ENCODE results near the gene FBLN5. TPM values are rescaled to one million over a fixed set of nuclear protein-coding genes. Genes with fewer than 3 reads are reported as not detected.

FBLN5 gene
- polyA plus RNA-seq, 3 donors: 0.16 TPM; not detected in 2

GRCh38 chr14:91857614-91858013 is 89.9 kb downstream of the FBLN5 start:
- H4K20me1 ChIP-seq (ENCODE audit: insufficient read depth, low read length): no peaks in the 10 kb centered on the region
- no peak overlapping the region for H2AFZ ChIP-seq (ENCODE audit: insufficient read depth, low read depth, low read length, poor library complexity, severe bottlenecking)
- intact Hi-C loops (cut with micrococcal nuclease): no loop called here
- Mint-ChIP-seq H3K36me3 (no peaks in the 10 kb centered on the region), H3K27me3 (ENCODE audit: low read depth in 3 of 3) (peaks cover 0 to 3% (median 2%) of the 10 kb centered on the region in 3 donors), H3K4me3 (no peak overlapping the region), H3K9me3 (no peaks in the 10 kb centered on the region), H3K27ac (no peak overlapping the region), H3K4me1 (peaks cover 23% of the 10 kb centered on the region)
- no peak overlapping the region for H3K4me3 ChIP-seq (replicated peaks in 1 of 3; ENCODE audit: low read depth in 2 of 3, low read length in 3 of 3)
- no peaks in the 10 kb centered on the region for H3K27me3 ChIP-seq (ENCODE audit: control insufficient read depth in 2 of 2, insufficient read depth in 2 of 2, low read length in 2 of 2)
- no peak overlapping the region for H3K9ac ChIP-seq (ENCODE audit: insufficient read depth, low read length, poor library complexity, severe bottlenecking)
- H3K4me1 ChIP-seq (ENCODE audit: control insufficient read depth in 1 of 2, insufficient read depth in 2 of 2, low read length in 2 of 2): no peaks in the 10 kb centered on the region
- no peaks in the 10 kb centered on the region for H3K79me2 ChIP-seq (ENCODE audit: insufficient read depth, low read length)
- DNase-seq: no peak
- H3K4me2 ChIP-seq (replicated peaks; ENCODE audit: extremely low read depth, low read length, poor library complexity, severe bottlenecking): no peak overlapping the region
- H3K27ac ChIP-seq (ENCODE audit: low read depth in 1 of 2, low read length in 2 of 2): no peak overlapping the region
- no peaks in the 10 kb centered on the region for H3K9me3 ChIP-seq (replicated peaks in 1 of 2; ENCODE audit: control insufficient read depth in 1 of 2, insufficient read depth in 1 of 2, low read length in 2 of 2)
- WGBS (ENCODE audit: insufficient coverage): 92% methylated on average over 2 of the region's 2 CpGs
- no peak for TF ChIP-seq CTCF (IDR thresholded peaks at IDR 0.05)
- H3K36me3 ChIP-seq (replicated peaks in 1 of 2; ENCODE audit: control insufficient read depth in 1 of 2, insufficient read depth in 2 of 2, low read length in 2 of 2): no peaks in the 10 kb centered on the region

- WGBS (ENCODE audit: insufficient coverage): no CpG with 5 or more reads among the region's 2 CpGs
- no peak overlapping the region for H3K27ac Mint-ChIP-seq
- H3K36me3 Mint-ChIP-seq: no peaks in the 10 kb centered on the region
Observed at GRCh38 chr14:91854327-91854934, 93.1 kb downstream of the FBLN5 start.

More at GRCh38 chr14:91854327-91854934, 93.1 kb downstream of the FBLN5 start:
- Histone ChIP-seq H3K4me3 (replicated peaks in 1 of 3; ENCODE audit: low read depth in 2 of 3, low read length in 3 of 3) (no peak overlapping the region), H3K79me2 (ENCODE audit: insufficient read depth, low read length) (no peaks in the 10 kb centered on the region), H3K27me3 (ENCODE audit: control insufficient read depth in 2 of 2, insufficient read depth in 2 of 2, low read length in 2 of 2) (no peaks in the 10 kb centered on the region), H3K9ac (ENCODE audit: insufficient read depth, low read length, poor library complexity, severe bottlenecking) (no peak overlapping the region), H4K20me1 (ENCODE audit: insufficient read depth, low read length) (no peaks in the 10 kb centered on the region), H3K27ac (ENCODE audit: low read depth in 1 of 2, low read length in 2 of 2) (no peak overlapping the region), H3K36me3 (replicated peaks in 1 of 2; ENCODE audit: control insufficient read depth in 1 of 2, insufficient read depth in 2 of 2, low read length in 2 of 2) (no peaks in the 10 kb centered on the region), H2AFZ (ENCODE audit: insufficient read depth, low read depth, low read length, poor library complexity, severe bottlenecking) (no peak overlapping the region), H3K4me1 (ENCODE audit: control insufficient read depth in 1 of 2, insufficient read depth in 2 of 2, low read length in 2 of 2) (no peaks in the 10 kb centered on the region), H3K4me2 (replicated peaks; ENCODE audit: extremely low read depth, low read length, poor library complexity, severe bottlenecking) (no peak overlapping the region), H3K9me3 (replicated peaks in 1 of 2; ENCODE audit: control insufficient read depth in 1 of 2, insufficient read depth in 1 of 2, low read length in 2 of 2) (no peaks in the 10 kb centered on the region)
- peaks cover 3 to 7% (median 4%) of the 10 kb centered on the region in 3 donors for H3K27me3 Mint-ChIP-seq (ENCODE audit: low read depth in 3 of 3)
- no peaks in the 10 kb centered on the region for H3K9me3 Mint-ChIP-seq
- peaks cover 7% of the 10 kb centered on the region for H3K4me1 Mint-ChIP-seq
- H3K4me3 Mint-ChIP-seq: no peak overlapping the region
- intact Hi-C loops (cut with micrococcal nuclease): no loop called here
- no peak for TF ChIP-seq CTCF (IDR thresholded peaks at IDR 0.05)
- no peak for DNase-seq

All from CD14-positive monocyte (primary cell).